ENCODE results near the gene GLI2. TPM values are rescaled to one million over a fixed set of nuclear protein-coding genes. Genes with fewer than 3 reads are reported as not detected.

Gene GLI2
- total RNA-seq, 1 experiment from 2014 or later: 7.9 TPM

GRCh38 chr2:120737340-120738101, 1.9 kb downstream of the GLI2 start:
- peak; percentile 10 for DNase-seq (ENCODE audit: low read depth)

- DNase-seq (ENCODE audit: low read depth): no peak
These were observed 2.4 kb downstream of the GLI2 start for GRCh38 chr2:120738117-120738516.

GRCh38 chr2:120738786-120739437, 3.2 kb downstream of the GLI2 start:
- DNase-seq (ENCODE audit: low read depth): no peak

GRCh38 chr2:120739438-120740090, 3.9 kb downstream of the GLI2 start:
- DNase-seq (ENCODE audit: low read depth): no peak

- no peak for DNase-seq (ENCODE audit: low read depth)
These were observed 4.7 kb downstream of the GLI2 start for GRCh38 chr2:120740375-120740764.

GRCh38 chr2:120740765-120741524, 5.3 kb downstream of the GLI2 start:
- DNase-seq (ENCODE audit: low read depth): no peak

- no peak for DNase-seq (ENCODE audit: low read depth)
These were observed 6.2 kb downstream of the GLI2 start for GRCh38 chr2:120741571-120742561.

GRCh38 chr2:120743657-120744056, 8.0 kb downstream of the GLI2 start:
- no peak for DNase-seq (ENCODE audit: low read depth)

- DNase-seq (ENCODE audit: low read depth): no peak
These were observed 9.1 kb downstream of the GLI2 start for GRCh38 chr2:120744817-120745216.

- no peak for DNase-seq (ENCODE audit: low read depth)
These were observed 9.9 kb downstream of the GLI2 start for GRCh38 chr2:120745420-120746111.

GRCh38 chr2:120746144-120746543, 10.5 kb downstream of the GLI2 start:
- DNase-seq (ENCODE audit: low read depth): no peak

GRCh38 chr2:120747281-120747680, 11.6 kb downstream of the GLI2 start:
- DNase-seq (ENCODE audit: low read depth): no peak

GRCh38 chr2:120747706-120748105, 12.0 kb downstream of the GLI2 start:
- DNase-seq (ENCODE audit: low read depth): no peak

GRCh38 chr2:120748310-120748709, 12.6 kb downstream of the GLI2 start:
- no peak for DNase-seq (ENCODE audit: low read depth)

- DNase-seq (ENCODE audit: low read depth): no peak
These were observed 13.1 kb downstream of the GLI2 start for GRCh38 chr2:120748741-120749140.

- no peak for DNase-seq (ENCODE audit: low read depth)
These were observed 14.1 kb downstream of the GLI2 start for GRCh38 chr2:120749506-120750431.

- DNase-seq (ENCODE audit: low read depth): no peak
These were observed 15.0 kb downstream of the GLI2 start for GRCh38 chr2:120750488-120751210.

- no peak for DNase-seq (ENCODE audit: low read depth)
These were observed 15.9 kb downstream of the GLI2 start for GRCh38 chr2:120751553-120751952.
